WTC11 (cell line): ENCODE measurements around the gene SNX8. TPM values are rescaled to one million over a fixed set of nuclear protein-coding genes. Genes with fewer than 3 reads are reported as not detected.

Source experiments
- ATAC-seq: fragments of 200-7000 bp; cut with Tn5 transposase; 2 replicates; pipeline ENCODE4 v1.10.0; 2021; ENCODE audit warnings: mild to moderate bottlenecking, moderate library complexity
- CTCF ChIA-PET: fragments of 300-600 bp; sonication (Branson Sonifier 250); formaldehyde crosslinking; loops from one replicate; lab custom pipeline; 2021; ENCODE audit warnings: antibody characterized with exemption; lab: Charles Lee
- POLR2A ChIA-PET: fragments of 350-600 bp; sonication (Branson Sonifier 250); formaldehyde crosslinking; loops from one replicate; lab custom pipeline; 2021; ENCODE audit warnings: antibody characterized with exemption; lab: Charles Lee
- DNase-seq: peaks from one replicate; pipeline ENCODE4 v3.0.0; 2021; ENCODE audit warnings: low spot score
- H3K27ac Mint-ChIP-seq: 2 replicates; pipeline ENCODE4 v1.8.0; 2021; ENCODE audit warnings: mixed read lengths
- H3K27me3 Mint-ChIP-seq: 2 replicates; pipeline ENCODE4 v1.8.0; 2021; ENCODE audit warnings: low read depth, mild to moderate bottlenecking, moderate library complexity, mixed read lengths
- H3K36me3 Mint-ChIP-seq: 2 replicates; pipeline ENCODE4 v1.8.0; 2021; ENCODE audit warnings: mixed read lengths
- H3K4me1 Mint-ChIP-seq: 2 replicates; pipeline ENCODE4 v1.8.0; 2022; ENCODE audit warnings: mixed read lengths
- H3K4me3 Mint-ChIP-seq: 2 replicates; pipeline ENCODE4 v1.8.0; 2021; ENCODE audit warnings: mild to moderate bottlenecking, moderate library complexity, mixed read lengths
- H3K9me3 Mint-ChIP-seq: 2 replicates; pipeline ENCODE4 v1.8.0; 2021; ENCODE audit warnings: mixed read lengths
- AFF4 ChIP-seq: sonication (generic); formaldehyde crosslinking; IDR thresholded peaks from 2 replicates; pipeline ENCODE4 v1.8.1; 2023; ENCODE audit warnings: mild to moderate bottlenecking, missing genetic modification reagents, borderline replicate concordance
- ARID4B ChIP-seq: sonication (generic); formaldehyde crosslinking; IDR thresholded peaks from 2 replicates; pipeline ENCODE4 v1.8.0; 2023; ENCODE audit warnings: missing genetic modification reagents, mild to moderate bottlenecking, borderline replicate concordance
- CREM ChIP-seq: sonication (generic); formaldehyde crosslinking; IDR thresholded peaks from 2 replicates; pipeline ENCODE4 v1.8.1; 2022; ENCODE audit warnings: mild to moderate bottlenecking, missing genetic modification reagents, moderate library complexity
- E2F4 ChIP-seq: sonication (generic); formaldehyde crosslinking; IDR thresholded peaks from 2 replicates; pipeline ENCODE4 v1.8.1; 2022; ENCODE audit warnings: low read depth, mild to moderate bottlenecking, moderate library complexity, missing genetic modification reagents, borderline replicate concordance
- ELF4 ChIP-seq: sonication (generic); formaldehyde crosslinking; IDR thresholded peaks from 2 replicates; pipeline ENCODE4 v1.8.1; 2022; ENCODE audit warnings: low read depth, mild to moderate bottlenecking, moderate library complexity, missing genetic modification reagents
- FOXP4 ChIP-seq: sonication (generic); formaldehyde crosslinking; IDR thresholded peaks from 2 replicates; pipeline ENCODE4 v1.8.0; 2022; ENCODE audit warnings: mild to moderate bottlenecking, missing genetic modification reagents
- GABPB1 ChIP-seq: sonication (generic); formaldehyde crosslinking; IDR thresholded peaks from 2 replicates; pipeline ENCODE4 v1.8.1; 2023; ENCODE audit warnings: mild to moderate bottlenecking, missing genetic modification reagents
- GTF2I ChIP-seq: fragments of 250-450 bp; sonication (Bioruptor Pico); conservative IDR thresholded peaks from 2 replicates; pipeline ENCODE4 v1.4.0; 2021; ENCODE audit warnings: mild to moderate bottlenecking
- HMGXB4 ChIP-seq: sonication (generic); formaldehyde crosslinking; IDR thresholded peaks from 2 replicates; pipeline ENCODE4 v1.8.1; 2023; ENCODE audit warnings: mild to moderate bottlenecking, moderate library complexity, missing genetic modification reagents
- IRF2 ChIP-seq: sonication (generic); formaldehyde crosslinking; IDR thresholded peaks from 2 replicates; pipeline ENCODE4 v1.8.0; 2022; ENCODE audit warnings: low read depth, missing genetic modification reagents, borderline replicate concordance
- JUN ChIP-seq: sonication (generic); formaldehyde crosslinking; IDR thresholded peaks from 2 replicates; pipeline ENCODE4 v1.8.0; 2023; ENCODE audit warnings: mild to moderate bottlenecking, missing genetic modification reagents
- NR2C2 ChIP-seq: sonication (generic); formaldehyde crosslinking; IDR thresholded peaks from 2 replicates; pipeline ENCODE4 v1.8.0; 2022; ENCODE audit warnings: mild to moderate bottlenecking, missing genetic modification reagents
- NR3C1 ChIP-seq: sonication (generic); formaldehyde crosslinking; conservative IDR thresholded peaks from 2 replicates; pipeline ENCODE4 v1.8.1; 2023; ENCODE audit warnings: low read depth, mild to moderate bottlenecking, missing genetic modification reagents
- OVOL2 ChIP-seq: fragments of 250-450 bp; sonication (Bioruptor Pico); IDR thresholded peaks from 2 replicates; pipeline ENCODE4 v1.9.0; 2021; ENCODE audit warnings: mild to moderate bottlenecking, borderline replicate concordance
- SMAD4 ChIP-seq: sonication (generic); formaldehyde crosslinking; IDR thresholded peaks from 2 replicates; pipeline ENCODE4 v1.8.0; 2022; ENCODE audit warnings: mild to moderate bottlenecking, missing genetic modification reagents
- SP1 ChIP-seq: sonication (generic); formaldehyde crosslinking; conservative IDR thresholded peaks from 2 replicates; pipeline ENCODE4 v1.8.1; 2022; ENCODE audit warnings: missing genetic modification reagents
- ZNF138 ChIP-seq: sonication (generic); formaldehyde crosslinking; conservative IDR thresholded peaks from 2 replicates; pipeline ENCODE4 v1.8.1; 2022; ENCODE audit warnings: mild to moderate bottlenecking, moderate library complexity, missing genetic modification reagents
- ZNF416 ChIP-seq: fragments of 250-450 bp; sonication (Bioruptor Pico); IDR thresholded peaks from 2 replicates; pipeline ENCODE4 v1.9.0; 2021; ENCODE audit warnings: mild to moderate bottlenecking, inconsistent platforms
- total RNA-seq: library from RNA; stranded (reverse); gene quantifications from 3 replicates; pipeline ENCODE4 v1.2.3, GENCODE V29; 2021

The SNX8 gene
- total RNA-seq, 1 experiment from 2014 or later = 50.8 TPM

GRCh38 chr7:2264158-2264557 lies 50.1 kb downstream of the SNX8 start:
- POLR2A ChIA-PET = interaction anchor here (0.7 kb wide), 1 partner anchor 15 kb away, joined by 3 read pairs; no protein-coding TSS in a partner anchor
- DNase-seq = no peak
- peaks cover 23% of the 10 kb centered on the region for H3K36me3 Mint-ChIP-seq
- ATAC-seq = no peak
- no peak for TF ChIP-seq ZNF416 (CRISPR knock-in tag)
- no peak for TF ChIP-seq OVOL2 (CRISPR knock-in tag)
- TF ChIP-seq JUN (CRISPR knock-in tag) = no peak
- no peak for TF ChIP-seq FOXP4 (CRISPR knock-in tag)
- no peak for TF ChIP-seq ARID4B (CRISPR knock-in tag)
- TF ChIP-seq IRF2 (CRISPR knock-in tag) = no peak
- no peak for TF ChIP-seq ZNF138
- TF ChIP-seq NR3C1 = no peak
- TF ChIP-seq GABPB1 (CRISPR knock-in tag) = no peak
- TF ChIP-seq E2F4 (CRISPR knock-in tag) = no peak
- TF ChIP-seq SMAD4 = no peak
- no peak for TF ChIP-seq SP1 (CRISPR knock-in tag)
- TF ChIP-seq AFF4 (CRISPR knock-in tag) = no peak
- TF ChIP-seq ELF4 = no peak
- no peak for TF ChIP-seq HMGXB4 (CRISPR knock-in tag)
- TF ChIP-seq CREM (CRISPR knock-in tag) = no peak
- no peak for TF ChIP-seq NR2C2 (CRISPR knock-in tag)
- no peak for TF ChIP-seq GTF2I
- TF ChIP-seq, all 79 proteins: peak for 0
- Mint-ChIP-seq H3K4me1 (peaks cover 2% of the 10 kb centered on the region), H3K9me3 (no peaks in the 10 kb centered on the region), H3K27me3 (no peaks in the 10 kb centered on the region), H3K4me3 (no peak overlapping the region), H3K27ac (no peak overlapping the region; the same call in 1 of the 2 replicates)
- CTCF ChIA-PET = no interaction called here
